Activated CD4-positive, CD25-positive, alpha-beta regulatory T cell treated with anti-CD3 and anti-CD28 coated beads, Interleukin-2, amount 50 U/mL, for 72 hours (primary cell): ENCODE results near the gene RREB1.

Experiments
- DNase-seq: peaks from one replicate; pipeline ENCODE4 v3.0.0; 2021

The RREB1 gene

GRCh38 chr6:7107578-7108195 lies at the start of gene RREB1:
TSS of gene RREB1 (plus strand) at chr6:7107961. CDS start at chr6:7181912, 73,951 bp downstream.
- DNase-seq: peak; percentile 62

- DNase-seq: no peak
Measured at GRCh38 chr6:7058250-7058923, 49.4 kb upstream of the RREB1 start.

GRCh38 chr6:7060769-7061516 lies 46.8 kb upstream of the RREB1 start:
- no peak for DNase-seq

GRCh38 chr6:7062451-7063162 lies 45.2 kb upstream of the RREB1 start:
- DNase-seq: no peak

- DNase-seq: no peak
Measured at GRCh38 chr6:7067305-7067704, 40.5 kb upstream of the RREB1 start.

GRCh38 chr6:7071405-7071804 lies 36.4 kb upstream of the RREB1 start:
- no peak for DNase-seq

DNA sequence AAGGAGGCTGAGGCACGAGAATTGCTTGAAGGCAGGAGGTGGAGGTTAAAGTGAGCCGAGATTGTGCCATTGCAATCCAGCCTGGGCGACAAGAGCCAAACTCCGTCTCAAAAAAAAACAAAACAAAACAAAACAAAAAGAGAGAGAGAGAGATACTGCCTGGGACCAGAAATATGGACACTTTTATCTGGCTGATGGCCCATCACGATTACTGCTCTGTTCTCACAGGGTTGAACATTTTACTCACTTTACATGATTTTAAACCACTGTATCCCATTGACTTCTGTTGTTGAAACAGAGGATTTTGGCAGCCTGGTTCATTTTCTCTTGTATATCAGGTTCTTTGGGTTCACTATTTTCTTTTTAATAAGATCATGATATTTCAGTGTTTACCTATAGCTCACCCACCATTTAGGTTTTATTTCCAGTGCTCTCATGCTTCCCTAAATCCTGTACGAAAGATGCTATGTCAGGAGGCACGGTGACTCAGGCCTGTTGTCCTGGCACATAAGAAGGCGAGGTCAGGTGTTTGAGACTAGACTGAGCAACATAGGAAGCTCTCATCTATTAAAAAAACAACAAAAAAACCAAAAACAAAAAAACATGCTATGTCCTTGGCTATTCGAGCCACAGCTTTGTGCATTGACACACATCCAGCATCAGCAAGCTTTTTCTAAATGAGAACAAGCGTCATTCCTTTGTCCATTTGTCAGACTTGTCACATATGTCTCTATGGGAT lies 34.5 kb upstream of the RREB1 start:
- DNase-seq: no peak

- DNase-seq: peak; percentile 60
Measured at GRCh38 chr6:7073821-7074525, 33.8 kb upstream of the RREB1 start.

- no peak for DNase-seq
Measured at GRCh38 chr6:7074870-7075269, 32.9 kb upstream of the RREB1 start.

GRCh38 chr6:7075341-7076000 lies 32.3 kb upstream of the RREB1 start:
- no peak for DNase-seq

GRCh38 chr6:7077856-7078255 lies 29.9 kb upstream of the RREB1 start:
- DNase-seq: no peak

GRCh38 chr6:7078856-7079255 lies 28.9 kb upstream of the RREB1 start:
- DNase-seq: no peak

DNA sequence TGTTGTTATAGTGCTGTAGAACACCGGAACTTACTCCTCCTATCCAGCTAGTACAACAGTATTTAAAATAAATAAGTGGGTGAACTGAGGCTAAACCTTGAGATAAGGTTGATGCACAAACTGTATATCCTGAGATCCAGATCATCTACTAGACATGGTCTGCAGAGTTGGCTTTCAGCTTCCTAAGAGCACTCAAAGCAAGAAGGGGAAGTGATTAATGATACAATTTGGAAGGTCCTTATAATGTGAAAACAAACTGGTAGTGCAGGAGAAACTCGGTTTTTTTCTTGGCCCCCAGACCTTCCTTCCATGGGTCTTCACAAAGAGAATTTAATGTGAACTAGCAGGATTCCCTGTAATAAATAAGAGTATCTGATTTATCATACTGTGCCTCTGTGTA lies 27.4 kb upstream of the RREB1 start:
- no peak for DNase-seq

DNA sequence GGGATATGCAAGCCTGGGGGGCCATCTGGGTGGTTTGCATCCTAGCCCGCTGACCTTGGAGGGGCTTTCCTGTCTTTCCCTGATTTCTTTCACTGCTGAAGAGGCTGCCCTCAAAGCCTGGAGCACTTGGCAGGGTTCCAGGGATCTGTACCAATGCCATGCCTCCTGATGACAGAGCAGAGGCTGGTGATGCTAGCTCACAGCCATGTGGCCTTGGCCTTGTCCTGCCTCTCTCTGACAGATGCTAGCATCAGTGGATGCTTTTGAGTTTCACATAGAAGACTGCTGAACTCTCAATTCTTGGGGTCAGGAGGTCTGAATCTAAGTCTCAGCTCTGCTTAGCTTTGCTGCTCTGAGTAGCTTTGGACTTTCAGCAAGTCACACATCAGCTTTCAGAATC lies 21.9 kb upstream of the RREB1 start:
- no peak for DNase-seq

DNA sequence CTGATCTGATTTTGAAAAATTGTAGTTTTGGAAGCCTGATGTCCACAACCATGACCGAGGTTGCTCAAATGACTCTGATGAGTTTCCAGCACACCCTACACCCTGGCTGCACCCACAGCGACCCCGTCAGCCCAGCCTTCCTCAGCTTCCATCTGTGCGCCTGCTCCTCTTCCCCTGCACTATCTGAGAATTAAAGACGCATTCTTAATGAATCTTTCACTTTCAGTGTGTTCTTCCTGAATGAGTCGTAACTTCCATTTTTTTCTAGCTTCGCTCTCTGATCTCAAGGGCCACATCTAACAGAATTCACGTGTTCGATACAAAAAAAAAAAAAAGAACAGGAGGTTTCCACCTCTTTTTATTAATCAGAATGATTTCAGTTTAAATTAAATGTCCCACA lies 21.3 kb upstream of the RREB1 start:
- DNase-seq: no peak

DNA sequence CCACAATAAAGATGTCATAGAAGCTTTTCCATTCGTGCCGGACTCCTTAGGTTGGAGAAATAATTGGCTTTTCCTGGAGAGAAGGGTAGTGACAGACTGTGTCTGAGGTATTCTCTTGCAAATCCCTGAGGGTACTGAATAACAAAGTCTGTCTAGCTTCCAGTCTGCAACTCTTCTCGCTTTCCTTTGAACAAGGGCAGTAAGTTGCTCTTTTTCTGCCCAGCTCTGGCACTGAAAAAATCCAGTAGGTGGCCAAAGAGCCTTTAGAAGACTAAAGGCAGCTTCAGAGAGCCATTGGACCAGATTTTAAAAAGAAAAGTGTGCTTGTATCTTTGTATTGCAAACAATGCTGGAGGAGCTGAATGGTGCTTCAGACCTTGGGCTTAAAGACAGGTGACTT lies 20.7 kb upstream of the RREB1 start:
- DNase-seq: no peak

GRCh38 chr6:7087491-7087979 lies 20.2 kb upstream of the RREB1 start:
- DNase-seq: no peak

DNA sequence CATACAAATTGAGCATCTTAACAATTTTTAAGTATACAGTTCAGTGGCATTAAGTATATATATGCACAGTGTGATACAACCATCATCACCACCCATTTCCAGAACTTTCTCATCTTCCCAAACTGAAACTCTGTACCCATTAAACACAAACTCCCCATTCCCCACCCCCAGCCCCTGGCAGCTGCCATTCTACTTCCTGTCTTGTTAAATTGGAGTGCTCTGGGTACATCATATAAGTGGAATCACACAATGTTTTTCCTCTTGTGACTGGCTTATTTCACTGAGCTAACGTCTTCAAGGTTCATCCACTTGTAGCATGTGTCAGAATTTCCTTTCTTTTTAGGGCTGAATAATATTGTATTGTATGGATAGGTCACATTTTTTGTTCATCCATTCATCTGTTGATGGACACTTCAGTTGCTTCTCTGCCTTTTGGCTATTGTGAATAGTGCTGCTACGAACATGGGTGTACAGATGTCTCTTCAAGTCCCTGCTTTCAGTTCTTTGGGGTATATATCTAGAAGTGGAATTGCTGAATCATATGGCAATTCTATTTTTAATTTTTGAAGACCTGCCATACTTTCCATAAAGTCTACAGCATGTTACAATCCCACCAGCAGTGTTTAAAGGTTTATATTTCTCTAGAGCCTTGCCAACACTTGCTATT lies 19.6 kb upstream of the RREB1 start:
- DNase-seq: no peak

- DNase-seq: no peak
Measured at GRCh38 chr6:7098993-7099392, 8.8 kb upstream of the RREB1 start.

- no peak for DNase-seq
Measured at GRCh38 chr6:7100072-7100752, 7.5 kb upstream of the RREB1 start.
